A549 treated with AZD2906 at 1 μM for 4 hours (cell line): ENCODE data around the gene MTG2. TPM values are rescaled to one million over a fixed set of nuclear protein-coding genes. Genes with fewer than 3 reads are reported as not detected.

ENCODE experiments used
- total RNA-seq: library from RNA; stranded (reverse); fragments of 200-300 nt; extraction: Qiagen RNA extraction; gene quantifications from 5 replicates; pipeline ENCODE4 v1.2.3, GENCODE V29; 2022

The MTG2 gene, protein sequence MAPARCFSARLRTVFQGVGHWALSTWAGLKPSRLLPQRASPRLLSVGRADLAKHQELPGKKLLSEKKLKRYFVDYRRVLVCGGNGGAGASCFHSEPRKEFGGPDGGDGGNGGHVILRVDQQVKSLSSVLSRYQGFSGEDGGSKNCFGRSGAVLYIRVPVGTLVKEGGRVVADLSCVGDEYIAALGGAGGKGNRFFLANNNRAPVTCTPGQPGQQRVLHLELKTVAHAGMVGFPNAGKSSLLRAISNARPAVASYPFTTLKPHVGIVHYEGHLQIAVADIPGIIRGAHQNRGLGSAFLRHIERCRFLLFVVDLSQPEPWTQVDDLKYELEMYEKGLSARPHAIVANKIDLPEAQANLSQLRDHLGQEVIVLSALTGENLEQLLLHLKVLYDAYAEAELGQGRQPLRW
- total RNA-seq = 30.6 to 40.7 TPM (median 36.1 TPM) in 5 replicates

DNA sequence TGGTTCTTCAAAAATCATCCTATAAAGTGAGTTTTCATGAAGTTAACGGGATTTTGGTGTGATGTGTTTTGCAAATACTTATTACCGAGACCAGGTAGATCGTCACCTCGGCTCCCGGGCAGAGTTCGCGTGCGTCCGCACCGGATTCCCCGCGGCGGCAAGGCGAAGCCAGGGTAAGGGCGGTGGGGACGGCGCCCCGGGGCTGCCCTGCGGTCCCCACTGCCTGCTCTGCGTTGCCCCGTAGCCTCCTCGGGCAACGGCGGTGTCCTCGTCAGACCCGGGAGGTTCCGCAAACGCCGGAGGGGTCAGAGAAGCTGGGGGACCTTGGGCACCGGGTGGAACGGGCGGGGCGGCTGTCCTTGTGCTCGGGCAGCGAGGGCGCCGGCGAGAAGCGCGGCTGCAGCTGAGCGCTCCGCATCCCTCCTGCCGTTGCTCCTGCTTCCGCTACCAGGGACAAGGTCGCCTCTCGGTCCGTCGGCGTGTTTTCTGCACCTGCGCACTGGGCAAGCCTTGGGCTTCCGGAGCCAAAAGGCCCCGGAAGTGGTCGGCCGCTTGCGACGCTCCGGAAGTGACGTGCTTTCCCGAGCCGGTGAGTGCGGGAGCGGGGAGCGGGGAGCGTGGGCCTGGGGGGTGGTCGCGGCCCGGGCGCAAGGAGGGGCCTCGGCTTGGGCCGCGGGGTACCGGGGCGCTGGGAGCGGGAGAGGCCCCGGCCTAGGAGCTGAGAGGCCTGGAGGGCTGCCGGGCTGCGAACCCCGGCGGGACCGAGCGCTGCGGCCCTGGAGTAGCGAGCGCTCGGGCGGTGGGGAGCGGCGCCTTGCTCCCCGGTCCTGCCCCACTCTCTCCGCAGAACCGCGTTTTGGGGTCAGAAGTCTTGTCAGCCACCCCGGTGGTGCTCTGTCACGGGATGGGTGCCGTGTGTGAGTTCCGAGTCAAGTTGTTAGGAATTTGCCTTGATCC, at the start of gene MTG2:
TSS of gene MTG2 (plus strand) at position 560 of the 957 bp plus-strand sequence. CDS start 10,393 bp downstream, outside the sequence.

DNA sequence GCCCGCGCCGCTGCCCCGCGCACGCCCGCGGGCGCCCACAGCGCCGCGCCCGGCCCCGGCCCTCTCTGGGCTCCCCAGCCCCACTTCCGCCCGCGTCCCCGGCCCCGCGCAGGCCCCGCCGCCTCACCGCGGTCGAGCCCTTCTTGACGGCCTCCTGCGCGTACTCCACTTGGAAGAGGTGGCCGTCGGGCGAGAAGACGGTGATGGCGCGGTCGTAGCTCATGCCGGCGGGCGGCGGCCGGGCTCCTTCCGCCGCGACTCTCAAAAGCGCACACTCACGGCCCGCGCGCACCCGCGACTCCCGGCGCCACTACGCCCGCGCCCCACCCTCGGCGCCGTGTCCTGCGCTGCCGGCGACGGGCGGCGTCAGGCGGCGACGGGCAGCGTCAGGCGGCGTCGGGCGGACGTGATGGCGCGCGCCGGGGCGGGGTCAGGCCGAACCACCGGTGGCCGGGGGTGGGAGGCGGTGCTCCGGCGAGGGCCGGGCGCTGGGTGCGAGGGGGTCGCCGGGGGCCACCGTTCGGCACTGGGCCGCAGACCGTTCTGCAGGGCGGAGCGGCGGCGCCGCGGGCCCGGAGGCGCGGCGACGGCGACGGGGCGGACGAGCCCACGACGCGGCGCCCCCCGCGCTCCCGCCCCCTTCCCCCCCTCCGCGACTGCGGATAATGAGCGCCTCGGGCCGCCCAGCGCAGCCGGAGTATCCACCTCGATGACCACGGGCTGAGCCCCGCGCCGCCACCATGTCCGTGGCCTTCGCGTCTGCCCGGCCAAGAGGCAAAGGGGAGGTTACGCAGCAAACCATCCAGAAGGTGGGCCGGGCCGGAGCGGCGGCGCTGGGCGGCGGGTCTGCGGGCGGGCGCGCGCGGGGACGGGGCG, 39.5 kb upstream of the MTG2 start, which contains the start of the genes PSMA7 and SS18L1:
TSS of gene PSMA7 (minus strand) at position 314 of the 876 bp plus-strand sequence. CDS start at position 223, 91 bp downstream.
TSS of gene SS18L1 (plus strand) at position 689 of the 876 bp plus-strand sequence. CDS start at position 741, 52 bp downstream.

GRCh38 chr20:62219992-62220665, 37.3 kb downstream of the MTG2 start, which contains the start of gene HRH3:
TSS of gene HRH3 (minus strand) at chr20:62220278. CDS start at chr20:62219970, 308 bp downstream.

DNA sequence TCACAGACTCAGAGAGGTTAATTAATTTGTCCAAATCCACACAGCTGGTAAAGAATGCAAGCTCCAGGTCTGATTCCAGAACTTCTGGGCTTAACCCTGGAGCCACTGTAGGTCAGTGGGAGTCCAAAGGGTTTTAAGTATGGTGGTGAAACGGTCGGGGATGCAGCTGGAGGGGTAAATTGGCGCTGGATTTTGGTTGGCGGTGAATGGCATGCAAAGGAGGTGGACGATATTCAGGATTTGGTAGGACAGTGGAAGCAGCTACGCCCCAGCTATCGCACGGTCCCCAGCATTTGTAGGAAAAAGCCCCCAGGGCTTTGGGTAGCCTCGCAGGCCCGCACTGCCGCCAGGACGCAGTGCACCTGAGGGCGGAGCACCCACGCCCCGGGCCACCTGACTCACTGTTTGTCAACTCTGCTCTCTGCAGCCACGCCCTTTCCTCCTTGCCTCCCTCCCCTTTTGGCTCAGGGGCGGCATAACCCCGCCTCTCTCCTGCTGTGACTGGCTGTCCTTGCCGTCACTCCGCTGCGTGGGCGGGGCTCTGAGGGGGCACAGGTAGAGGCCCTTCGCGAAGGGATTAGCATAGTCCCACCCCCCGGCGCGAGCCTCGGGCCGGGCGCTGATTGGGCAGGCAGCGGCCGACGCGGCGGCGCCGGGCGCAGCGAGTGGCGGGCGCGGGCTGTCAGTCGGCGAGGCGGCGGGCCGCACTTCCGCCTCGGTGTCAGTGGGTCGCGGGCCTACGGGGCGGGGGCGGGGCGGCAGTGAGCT, 55.2 kb downstream of the MTG2 start, which contains the start of gene OSBPL2:
TSS of gene OSBPL2 (plus strand) at position 721 of the 768 bp plus-strand sequence. CDS start 17,664 bp downstream, outside the sequence.

Other genes starting within 250 kb of the MTG2 start
- gene TAF4, start 117.1 kb upstream of the MTG2 start, total RNA-seq = 15.3 to 18.4 TPM (median 15.4 TPM) in 5 replicates
- 23.4 to 27.6 TPM (median 26.1 TPM) in 5 replicates for gene LSM14B, start 60.6 kb upstream of the MTG2 start, total RNA-seq
- 494 to 584 TPM (median 580 TPM) in 5 replicates for gene PSMA7, start 39.6 kb upstream of the MTG2 start, total RNA-seq
- gene SS18L1, start 39.3 kb upstream of the MTG2 start, total RNA-seq = 6.8 to 10.1 TPM (median 8.6 TPM) in 5 replicates
- gene HRH3, start 37.2 kb downstream of the MTG2 start, total RNA-seq = 0.02 TPM in 1 of 5 replicates, not detected in the others
- 18.0 to 21.2 TPM (median 19.5 TPM) in 5 replicates for gene OSBPL2, start 55.5 kb downstream of the MTG2 start, total RNA-seq
- gene ADRM1, start 120.0 kb downstream of the MTG2 start, total RNA-seq = 164 to 195 TPM (median 193 TPM) in 5 replicates
- gene LAMA5, start 184.3 kb downstream of the MTG2 start, total RNA-seq = 233 to 461 TPM (median 419 TPM) in 5 replicates
- 2,601 to 3,068 TPM (median 2,764 TPM) in 5 replicates for gene RPS21, start 204.1 kb downstream of the MTG2 start, total RNA-seq
- 5.0 to 6.1 TPM (median 5.6 TPM) in 5 replicates for gene CABLES2, start 224.3 kb downstream of the MTG2 start, total RNA-seq
- 0.91 to 1.5 TPM (median 1.2 TPM) in 5 replicates for gene RBBP8NL, start 244.5 kb downstream of the MTG2 start, total RNA-seq